Lower leg skin (tissue), 4 donors: ENCODE data around the gene DDX39A. TPM values are rescaled to one million over a fixed set of nuclear protein-coding genes. Genes with fewer than 3 reads are reported as not detected.

Source experiments
- DNase-seq, 2 donors: peaks; one replicate each; pipeline ENCODE4 v3.0.0-alpha.2; 2019; ENCODE audit warnings: low spot score in 2 of 2
- H3K4me3 ChIP-seq: fragments of 200-600 bp; sonication (generic); 2 replicates; pipeline ENCODE4 v1.5.1; 2017; ENCODE audit warnings: mild to moderate bottlenecking, low read depth; ENCODE audit not compliant: poor library complexity, severe bottlenecking
- POLR2A ChIP-seq, 2 donors: fragments of 450-650 bp; IDR thresholded peaks; one replicate each; pipeline ENCODE4 v1.6.1; 2016 to 2017; ENCODE audit warnings: antibody characterized with exemption in 2 of 2, mild to moderate bottlenecking in 1 of 2, moderate library complexity in 1 of 2
- WGBS, 2 donors: methylation state at CpG; one replicate each; pipeline ENCODE4 v1.1.5; 2018; 5-methylcytosine and 5-hydroxymethylcytosine counted together
- intact Hi-C: fragments of 100-400 bp; cut with DNase I; formaldehyde crosslinking; loops from one replicate; pipeline ENCODE4 v1.15.0; 2023; ENCODE audit warnings: low total_unique reads
- total RNA-seq, 4 donors: library from RNA; depleted of rRNA; stranded (reverse); fragments of >200 nt; gene quantifications; one replicate each; pipeline ENCODE4 v1.1.0, GENCODE V29; 2016
- TF ChIP-seq, protein P1 (sequence below), 3 donors: fragments of 450-650 bp; IDR thresholded peaks; one replicate each; pipeline ENCODE4 v1.5.1; 2016; ENCODE audit warnings: antibody characterized with exemption in 3 of 3, mild to moderate bottlenecking in 3 of 3, moderate library complexity in 2 of 3

The DDX39A gene
- total RNA-seq, 4 donors from 2014 or later: 65.7 to 128 (median 76.4) TPM

DNA sequence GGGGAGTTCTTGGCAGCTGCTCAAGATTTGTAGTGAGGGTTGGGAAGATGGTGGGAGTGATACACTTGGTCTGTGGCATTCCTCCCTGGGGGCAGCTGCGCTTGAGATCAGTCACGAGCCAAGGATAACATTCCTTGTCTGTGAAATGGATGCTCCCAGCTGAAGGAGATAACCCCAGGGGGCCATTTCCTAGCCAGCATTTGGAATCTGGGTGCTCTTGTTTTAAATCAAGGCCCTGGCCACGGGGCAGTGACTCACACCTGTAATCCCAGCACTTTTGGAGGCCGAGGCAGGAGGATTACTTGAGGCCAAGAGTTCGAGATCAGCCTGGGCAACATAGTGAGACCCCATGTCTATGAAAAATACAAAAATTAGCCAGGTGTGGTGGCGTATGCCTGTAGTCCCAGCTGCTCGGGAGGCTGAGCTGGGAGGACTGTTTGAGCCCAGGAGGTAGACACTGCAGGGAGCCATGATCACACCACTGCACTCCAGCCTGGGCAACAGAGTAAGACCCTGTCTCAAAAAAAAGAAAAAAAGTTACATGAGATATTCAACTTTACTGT lies 18.5 kb upstream of the DDX39A start:
- intact Hi-C loops: no loop called here
- no peak overlapping the region for H3K4me3 ChIP-seq
- DNase-seq: no peak
- TF ChIP-seq, protein P1, sequence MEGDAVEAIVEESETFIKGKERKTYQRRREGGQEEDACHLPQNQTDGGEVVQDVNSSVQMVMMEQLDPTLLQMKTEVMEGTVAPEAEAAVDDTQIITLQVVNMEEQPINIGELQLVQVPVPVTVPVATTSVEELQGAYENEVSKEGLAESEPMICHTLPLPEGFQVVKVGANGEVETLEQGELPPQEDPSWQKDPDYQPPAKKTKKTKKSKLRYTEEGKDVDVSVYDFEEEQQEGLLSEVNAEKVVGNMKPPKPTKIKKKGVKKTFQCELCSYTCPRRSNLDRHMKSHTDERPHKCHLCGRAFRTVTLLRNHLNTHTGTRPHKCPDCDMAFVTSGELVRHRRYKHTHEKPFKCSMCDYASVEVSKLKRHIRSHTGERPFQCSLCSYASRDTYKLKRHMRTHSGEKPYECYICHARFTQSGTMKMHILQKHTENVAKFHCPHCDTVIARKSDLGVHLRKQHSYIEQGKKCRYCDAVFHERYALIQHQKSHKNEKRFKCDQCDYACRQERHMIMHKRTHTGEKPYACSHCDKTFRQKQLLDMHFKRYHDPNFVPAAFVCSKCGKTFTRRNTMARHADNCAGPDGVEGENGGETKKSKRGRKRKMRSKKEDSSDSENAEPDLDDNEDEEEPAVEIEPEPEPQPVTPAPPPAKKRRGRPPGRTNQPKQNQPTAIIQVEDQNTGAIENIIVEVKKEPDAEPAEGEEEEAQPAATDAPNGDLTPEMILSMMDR (IDR thresholded peaks at IDR 0.05): no peak
- TF ChIP-seq POLR2A (IDR thresholded peaks at IDR 0.05): no peak
- WGBS, 2 donors: 89 to 94% methylated on average over 7 of the region's 7 CpGs

DNA sequence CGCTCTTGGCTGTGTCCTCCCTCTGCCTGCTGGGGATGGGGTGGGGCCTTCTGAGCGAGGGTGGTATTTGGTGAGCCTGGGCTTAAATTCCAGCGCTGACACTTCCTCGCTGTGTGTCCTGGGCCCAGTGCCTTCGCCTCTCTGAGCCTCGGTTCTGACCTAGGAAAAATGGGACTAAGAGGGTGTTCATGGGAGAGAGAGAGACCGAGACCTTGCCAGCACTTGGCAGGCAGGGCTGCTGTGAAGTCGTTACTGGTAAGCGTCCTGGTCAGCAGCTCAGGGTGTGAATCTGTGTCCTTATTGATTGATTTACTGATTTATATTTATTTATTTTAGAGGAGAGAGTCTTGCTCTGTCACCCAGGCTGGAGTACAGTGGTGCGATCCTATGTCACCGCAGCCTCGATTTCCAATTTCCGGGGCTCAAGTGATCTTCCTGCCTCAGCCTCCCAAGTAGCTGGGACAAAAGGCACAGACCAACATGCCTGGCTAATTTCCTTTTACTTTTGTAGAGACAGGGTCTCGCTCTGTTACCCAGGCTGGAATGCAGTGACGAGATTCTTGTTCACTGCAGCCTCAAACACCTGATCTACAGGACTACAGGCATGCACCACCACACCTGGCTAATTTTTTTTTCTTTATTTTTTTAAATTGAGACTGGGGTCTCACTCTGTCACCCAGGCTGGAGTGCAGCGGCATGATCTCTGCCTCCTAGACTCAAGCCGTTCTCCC lies 16.3 kb upstream of the DDX39A start:
- H3K4me3 ChIP-seq: no peak overlapping the region
- DNase-seq: no peak
- intact Hi-C loops: no loop called here
- TF ChIP-seq, protein P1 (IDR thresholded peaks at IDR 0.05): no peak
- no peak for TF ChIP-seq POLR2A (IDR thresholded peaks at IDR 0.05)
- 69 to 79% methylated on average over 16 to 17 of the region's 17 CpGs for WGBS, 2 donors

DNA sequence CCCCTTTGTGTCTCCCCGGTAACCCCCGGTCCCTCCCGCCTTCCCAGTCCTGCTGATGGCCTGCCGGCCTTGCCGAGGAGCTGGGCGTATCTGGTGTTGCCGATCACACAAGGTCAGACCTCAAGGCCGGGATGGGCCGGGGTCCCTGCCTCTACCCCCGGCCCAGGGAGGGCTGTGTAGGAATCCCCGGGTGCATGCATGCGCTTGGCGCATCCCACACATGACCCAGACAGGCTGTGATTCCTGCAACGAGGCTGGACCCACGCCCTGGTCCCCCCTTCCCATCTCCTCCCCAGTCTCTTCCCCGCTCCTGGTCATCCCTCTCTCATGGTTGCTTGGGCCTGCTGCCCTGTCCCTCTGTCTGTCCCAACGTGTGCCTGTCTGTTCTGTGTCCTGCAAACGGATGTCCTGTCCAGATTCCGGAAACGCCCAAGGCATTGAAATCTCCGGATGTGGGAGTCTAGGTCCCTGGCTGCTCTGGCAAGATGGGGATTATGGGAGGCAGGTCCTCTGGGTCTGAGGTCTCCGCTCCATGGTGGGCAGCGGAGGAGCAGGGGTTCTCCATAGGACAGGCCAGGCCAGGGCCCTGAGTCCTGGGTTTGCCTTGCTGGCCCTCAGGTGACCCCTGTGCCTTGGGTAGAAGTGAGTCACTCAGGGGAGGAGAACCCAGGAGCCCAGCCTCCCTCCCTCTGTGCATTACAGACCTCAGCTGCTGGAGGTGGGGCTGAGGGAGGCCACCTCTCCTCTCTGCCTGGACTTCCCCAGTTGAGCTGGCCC lies 15.6 kb upstream of the DDX39A start:
- peak; percentile 37 to 91 for DNase-seq
- intact Hi-C loops: no loop called here
- H3K4me3 ChIP-seq: no peak overlapping the region
- 40 to 61% methylated on average over 19 to 23 of the region's 23 CpGs for WGBS, 2 donors
- TF ChIP-seq POLR2A (IDR thresholded peaks at IDR 0.05): no peak
- TF ChIP-seq, protein P1 (IDR thresholded peaks at IDR 0.05): no peak

DNA sequence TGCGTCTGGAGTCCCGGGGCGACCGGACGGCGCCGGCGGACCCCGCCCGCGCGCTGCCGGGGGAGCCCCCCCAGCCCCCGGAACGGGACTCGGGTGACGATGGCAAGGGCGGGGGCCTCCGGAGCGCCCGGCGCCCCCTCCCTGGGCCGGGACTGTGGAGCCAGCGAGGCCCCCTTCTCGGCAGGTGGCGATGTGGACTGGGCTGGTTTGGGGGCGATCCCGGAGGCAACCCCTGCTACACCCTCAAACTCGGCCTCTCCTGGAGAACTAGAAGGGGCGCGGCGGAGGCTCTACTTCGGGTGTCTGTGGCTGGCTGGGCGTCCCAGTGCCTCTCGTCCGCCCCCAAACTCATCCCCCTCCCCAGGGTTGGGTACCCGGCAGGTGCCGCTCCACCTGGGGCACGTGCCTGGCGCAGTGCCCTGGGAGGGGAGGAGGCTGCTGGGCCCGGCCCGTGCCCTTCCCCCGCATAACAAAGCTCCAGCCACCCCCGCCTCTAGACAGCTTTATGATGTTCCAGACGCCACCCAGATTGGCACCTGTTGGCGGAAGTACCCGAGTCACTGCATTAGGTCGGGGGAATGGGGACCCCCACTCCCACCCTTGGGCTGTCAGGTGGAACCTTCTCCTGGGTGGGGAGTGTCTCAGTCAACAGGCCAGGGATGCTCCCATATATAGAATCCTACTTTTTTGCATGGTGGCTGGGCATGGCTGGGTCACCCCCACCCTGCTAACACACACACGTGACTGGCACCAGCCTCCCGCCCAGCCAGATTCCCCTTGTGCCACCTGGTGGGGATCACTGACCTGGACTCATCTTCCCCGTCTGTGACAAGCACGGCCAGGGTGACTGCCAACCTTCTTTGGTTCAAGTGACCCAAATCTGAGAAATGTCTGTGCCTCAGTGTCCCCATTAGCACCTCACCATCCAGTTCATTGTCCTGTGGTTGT lies 14.7 kb upstream of the DDX39A start:
- no peak for TF ChIP-seq POLR2A (IDR thresholded peaks at IDR 0.05)
- TF ChIP-seq, protein P1 (IDR thresholded peaks at IDR 0.05): no peak
- H3K4me3 ChIP-seq: peak overlapping the region; percentile 74
- intact Hi-C loops: no loop called here
- WGBS, 2 donors: 7 to 8% methylated on average over 27 to 29 of the region's 52 CpGs
- no peak for DNase-seq

DNA sequence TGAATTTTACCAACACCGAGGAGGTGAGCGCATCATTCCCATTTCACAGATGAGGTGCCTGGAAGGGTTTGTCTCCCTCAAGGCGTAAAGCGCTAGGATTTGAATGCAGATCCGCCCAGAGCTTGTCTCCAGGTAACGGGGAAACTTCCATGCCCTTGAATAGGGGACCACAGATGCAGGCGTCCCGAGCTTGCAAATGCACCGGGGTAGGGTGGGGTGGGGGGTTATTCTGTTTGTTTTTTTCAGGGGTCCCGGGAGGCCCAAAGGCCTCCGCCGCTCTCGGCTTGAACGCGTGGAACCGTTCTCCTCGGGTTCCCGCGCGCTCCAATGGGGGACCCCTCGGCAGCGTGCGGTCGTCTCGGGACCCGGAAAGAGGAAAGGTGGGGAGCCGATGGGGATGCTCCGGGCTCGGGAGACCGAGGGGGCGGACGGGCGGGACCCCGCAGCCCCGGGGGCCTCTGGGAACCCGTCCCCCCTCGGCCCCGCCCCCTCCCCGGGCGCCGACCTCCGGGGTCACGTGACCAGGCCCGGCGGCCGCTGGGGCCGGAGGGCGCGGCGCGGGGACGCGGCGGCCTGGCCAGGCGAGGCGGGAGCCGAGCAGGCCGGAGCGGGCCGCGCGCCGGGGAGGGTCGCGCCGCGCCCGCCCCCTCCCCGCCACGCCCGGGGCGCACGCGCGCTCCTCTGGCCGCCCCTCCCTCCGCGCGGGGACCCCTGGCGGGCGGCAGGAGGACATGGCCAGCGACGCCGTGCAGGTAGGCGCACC lies 13.8 kb upstream of the DDX39A start, which contains the start of gene PKN1:
PKN1 (plus strand) TSS at position 516 of the 763 bp plus-strand sequence; CDS start at position 732, 216 bp downstream.
- 7 to 12% methylated on average over 23 to 30 of the region's 85 CpGs for WGBS, 2 donors
- intact Hi-C loops: no loop called here
- DNase-seq: no peak
- TF ChIP-seq, protein P1 (IDR thresholded peaks at IDR 0.05): no peak
- TF ChIP-seq POLR2A (IDR thresholded peaks at IDR 0.05): no peak
- H3K4me3 ChIP-seq: peak within 1 kb of the TSS; percentile 74
